CD4-positive, alpha-beta T cell treated with Interleukin-17A for 1 hour (primary cell): ENCODE measurements around the gene ZNF716.
"Not testable (repeated sequence)": the region's sequence is repeated elsewhere in the genome, so short reads cannot be mapped to it uniquely, and the experiment has no call there.

Source experiments
- DNase-seq: peaks from one replicate; pipeline ENCODE4 v3.0.0-alpha.2; 2020

ZNF716 gene

GRCh38 chr7:57449904-57450303 lies at the start of gene ZNF716:
ZNF716 (plus strand) TSS chr7:57450177; CDS start chr7:57450289, 112 bp downstream.
- no peak for DNase-seq

- DNase-seq, result no peak
Observed at GRCh38 chr7:57400531-57401155, 49.3 kb upstream of the ZNF716 start.

GRCh38 chr7:57403051-57403450 lies 46.9 kb upstream of the ZNF716 start:
- not testable (repeated sequence) for DNase-seq

- no peak for DNase-seq
Observed at GRCh38 chr7:57403601-57404342, 46.2 kb upstream of the ZNF716 start.

GRCh38 chr7:57404343-57404966 lies 45.5 kb upstream of the ZNF716 start:
- DNase-seq, result no peak

- DNase-seq, result no peak
Observed at GRCh38 chr7:57404967-57405421, 45.0 kb upstream of the ZNF716 start.

- DNase-seq, result no peak
Observed at GRCh38 chr7:57407125-57407524, 42.9 kb upstream of the ZNF716 start.

- DNase-seq, result no peak
Observed at GRCh38 chr7:57412168-57412567, 37.8 kb upstream of the ZNF716 start.

GRCh38 chr7:57412618-57413017 lies 37.4 kb upstream of the ZNF716 start:
- DNase-seq, result no peak

- no peak for DNase-seq
Observed at GRCh38 chr7:57413529-57414398, 36.2 kb upstream of the ZNF716 start.

GRCh38 chr7:57414415-57414814 lies 35.6 kb upstream of the ZNF716 start:
- DNase-seq, result no peak

GRCh38 chr7:57414852-57415251 lies 35.1 kb upstream of the ZNF716 start:
- no peak for DNase-seq

GRCh38 chr7:57415326-57415725 lies 34.7 kb upstream of the ZNF716 start:
- DNase-seq, result no peak

- DNase-seq, result no peak
Observed at GRCh38 chr7:57415730-57416129, 34.2 kb upstream of the ZNF716 start.

- no peak for DNase-seq
Observed at GRCh38 chr7:57416601-57417358, 33.2 kb upstream of the ZNF716 start.

GRCh38 chr7:57417736-57418135 lies 32.2 kb upstream of the ZNF716 start:
- no peak for DNase-seq

GRCh38 chr7:57423768-57424167 lies 26.2 kb upstream of the ZNF716 start:
- no peak for DNase-seq

- no peak for DNase-seq
Observed at GRCh38 chr7:57424515-57425238, 25.3 kb upstream of the ZNF716 start.

- DNase-seq, result no peak
Observed at GRCh38 chr7:57425239-57425944, 24.6 kb upstream of the ZNF716 start.

- no peak for DNase-seq
Observed at GRCh38 chr7:57425969-57426628, 23.9 kb upstream of the ZNF716 start.
